ENCODE results near the gene TTC23. TPM values are rescaled to one million over a fixed set of nuclear protein-coding genes. Genes with fewer than 3 reads are reported as not detected.

TTC23 gene
- total RNA-seq, 1 donor from 2014 or later, result 12.1 TPM

DNA sequence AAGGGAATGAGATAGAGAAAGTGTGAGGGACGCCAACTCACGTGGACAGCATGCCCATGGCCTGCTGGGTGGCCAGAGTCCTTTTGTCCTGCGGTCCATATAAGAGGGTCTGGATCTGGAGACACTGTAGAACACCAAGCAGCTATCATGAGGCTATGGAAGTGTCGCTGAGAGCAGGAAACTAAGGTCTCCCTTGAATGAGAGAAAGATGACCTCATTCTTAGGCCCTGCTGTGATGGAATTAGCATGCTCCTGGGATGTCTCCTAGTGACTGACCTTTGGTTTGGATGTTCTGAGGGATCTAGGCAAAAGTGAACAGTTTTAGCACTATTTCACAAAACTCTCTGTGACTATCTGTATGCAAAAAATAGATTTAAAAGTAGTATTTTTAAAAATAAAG, 110.1 kb downstream of the TTC23 start:
- TF ChIP-seq, protein P1, sequence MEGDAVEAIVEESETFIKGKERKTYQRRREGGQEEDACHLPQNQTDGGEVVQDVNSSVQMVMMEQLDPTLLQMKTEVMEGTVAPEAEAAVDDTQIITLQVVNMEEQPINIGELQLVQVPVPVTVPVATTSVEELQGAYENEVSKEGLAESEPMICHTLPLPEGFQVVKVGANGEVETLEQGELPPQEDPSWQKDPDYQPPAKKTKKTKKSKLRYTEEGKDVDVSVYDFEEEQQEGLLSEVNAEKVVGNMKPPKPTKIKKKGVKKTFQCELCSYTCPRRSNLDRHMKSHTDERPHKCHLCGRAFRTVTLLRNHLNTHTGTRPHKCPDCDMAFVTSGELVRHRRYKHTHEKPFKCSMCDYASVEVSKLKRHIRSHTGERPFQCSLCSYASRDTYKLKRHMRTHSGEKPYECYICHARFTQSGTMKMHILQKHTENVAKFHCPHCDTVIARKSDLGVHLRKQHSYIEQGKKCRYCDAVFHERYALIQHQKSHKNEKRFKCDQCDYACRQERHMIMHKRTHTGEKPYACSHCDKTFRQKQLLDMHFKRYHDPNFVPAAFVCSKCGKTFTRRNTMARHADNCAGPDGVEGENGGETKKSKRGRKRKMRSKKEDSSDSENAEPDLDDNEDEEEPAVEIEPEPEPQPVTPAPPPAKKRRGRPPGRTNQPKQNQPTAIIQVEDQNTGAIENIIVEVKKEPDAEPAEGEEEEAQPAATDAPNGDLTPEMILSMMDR (conservative IDR thresholded peaks at IDR 0.05; ENCODE audit: low read depth, low read length), result no peak
- no peak overlapping the region for H3K4me3 ChIP-seq (ENCODE audit: low read depth, low read length)
- no peak for DNase-seq (ENCODE audit: low read depth)

DNA sequence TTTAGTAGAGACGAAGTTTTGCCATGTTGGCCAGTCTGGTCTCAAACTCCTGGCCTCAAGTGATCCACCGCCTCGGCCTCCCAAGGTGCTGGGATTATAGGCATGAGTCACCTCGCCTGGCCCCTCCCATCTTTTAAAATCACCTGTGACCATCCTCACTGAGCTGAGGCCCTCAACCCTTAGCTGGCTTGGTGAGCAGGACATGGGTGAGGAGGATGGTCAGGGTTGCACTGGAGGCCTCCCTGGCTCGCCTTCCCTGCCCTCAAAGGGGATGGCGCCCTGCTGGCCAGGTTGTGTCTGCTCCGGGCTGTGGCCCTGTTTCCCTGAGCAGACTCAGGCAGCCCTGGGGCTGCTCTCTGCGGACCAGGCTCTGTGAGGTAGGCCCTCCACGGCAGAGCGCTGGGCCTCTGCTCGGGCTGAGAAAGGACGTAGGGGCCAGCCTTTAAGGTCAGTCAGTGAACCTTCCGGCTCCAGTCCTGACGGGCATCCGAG, 110.8 kb downstream of the TTC23 start:
- no peak for DNase-seq (ENCODE audit: low read depth)
- TF ChIP-seq, protein P1 (conservative IDR thresholded peaks at IDR 0.05; ENCODE audit: low read depth, low read length), result no peak
- no peak overlapping the region for H3K4me3 ChIP-seq (ENCODE audit: low read depth, low read length)

DNA sequence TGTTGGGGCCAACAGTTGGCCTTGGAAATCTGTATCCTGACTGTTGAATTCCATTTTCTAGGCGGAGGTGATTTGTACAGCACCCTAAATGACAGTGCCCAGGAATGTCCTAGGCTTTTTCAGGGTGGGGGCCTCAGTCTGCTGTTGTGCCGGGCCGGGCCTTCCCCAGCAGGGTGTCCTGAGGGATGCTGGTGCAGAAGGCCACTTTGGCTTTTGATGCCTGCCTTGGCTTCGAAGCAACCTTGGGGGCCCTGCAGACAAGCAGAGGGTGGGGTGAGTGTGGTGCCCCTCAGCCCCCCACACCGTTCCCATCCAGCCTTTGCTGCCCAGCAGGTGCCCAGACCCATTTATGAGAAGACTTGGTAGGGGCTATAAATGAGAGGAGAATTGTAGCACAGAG, 111.5 kb downstream of the TTC23 start:
- no peak overlapping the region for H3K4me3 ChIP-seq (ENCODE audit: low read depth, low read length)
- TF ChIP-seq, protein P1 (conservative IDR thresholded peaks at IDR 0.05; ENCODE audit: low read depth, low read length), result no peak
- no peak for DNase-seq (ENCODE audit: low read depth)

DNA sequence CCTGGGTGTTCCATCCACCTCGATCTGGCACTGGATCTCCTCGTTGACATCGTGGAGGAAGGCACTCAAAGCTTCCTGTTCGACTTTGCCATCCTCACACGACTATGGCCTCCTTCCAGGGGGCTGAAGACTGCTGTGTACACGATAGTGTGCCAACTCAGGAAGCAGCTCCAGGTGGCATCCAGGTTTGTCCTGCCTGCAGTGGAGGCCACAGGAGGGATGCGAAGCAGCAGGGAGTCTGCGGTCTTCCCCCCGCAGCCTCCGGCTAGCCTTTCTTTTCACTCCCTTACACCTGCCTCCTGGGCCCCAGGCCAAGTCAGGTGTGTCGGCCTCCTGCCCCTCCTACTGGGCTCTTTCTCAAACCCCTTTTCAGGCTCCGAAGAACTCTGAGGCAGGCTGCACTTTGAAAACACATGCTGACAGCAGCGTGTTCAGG, 112.3 kb downstream of the TTC23 start:
- DNase-seq (ENCODE audit: low read depth), result no peak
- no peak overlapping the region for H3K4me3 ChIP-seq (ENCODE audit: low read depth, low read length)
- TF ChIP-seq, protein P1 (conservative IDR thresholded peaks at IDR 0.05; ENCODE audit: low read depth, low read length), result no peak

DNA sequence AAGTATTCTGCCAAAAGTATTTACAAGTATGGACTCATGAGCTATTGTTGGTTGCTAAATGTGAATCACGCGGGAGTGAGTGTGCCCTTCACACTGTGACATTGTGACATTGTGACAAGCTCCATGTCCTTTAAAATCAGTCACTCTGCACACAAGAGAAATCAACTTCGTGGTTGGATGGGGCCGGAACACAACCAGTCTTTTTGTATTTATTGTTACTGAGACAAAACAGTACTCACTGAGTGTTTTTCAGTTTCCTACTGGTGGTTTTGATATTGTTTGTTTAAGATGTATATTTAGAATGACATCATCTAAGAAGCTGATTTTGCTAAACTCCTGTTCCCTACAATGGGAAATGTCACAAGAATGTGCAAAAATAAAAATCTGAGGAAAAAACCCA, 114.2 kb downstream of the TTC23 start:
- no peak overlapping the region for H3K4me3 ChIP-seq (ENCODE audit: low read depth, low read length)
- TF ChIP-seq, protein P1 (conservative IDR thresholded peaks at IDR 0.05; ENCODE audit: low read depth, low read length), result no peak
- DNase-seq (ENCODE audit: low read depth), result no peak

DNA sequence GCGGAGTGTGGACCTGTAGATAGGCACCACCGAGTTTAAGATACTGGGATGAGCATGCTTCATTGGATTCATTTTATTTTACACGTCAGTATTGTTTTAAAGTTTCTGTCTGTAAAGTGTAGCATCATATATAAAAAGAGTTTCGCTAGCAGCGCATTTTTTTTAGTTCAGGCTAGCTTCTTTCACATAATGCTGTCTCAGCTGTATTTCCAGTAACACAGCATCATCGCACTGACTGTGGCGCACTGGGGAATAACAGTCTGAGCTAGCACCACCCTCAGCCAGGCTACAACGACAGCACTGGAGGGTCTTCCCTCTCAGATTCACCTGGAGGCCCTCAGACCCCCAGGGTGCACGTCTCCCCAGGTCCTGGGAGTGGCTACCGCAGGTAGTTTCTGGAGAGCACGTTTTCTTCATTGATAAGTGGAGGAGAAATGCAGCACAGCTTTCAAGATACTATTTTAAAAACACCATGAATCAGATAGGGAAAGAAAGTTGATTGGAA, 115.0 kb downstream of the TTC23 start:
- TF ChIP-seq, protein P1 (conservative IDR thresholded peaks at IDR 0.05; ENCODE audit: low read depth, low read length), result no peak
- H3K4me3 ChIP-seq (ENCODE audit: low read depth, low read length), result no peak overlapping the region
- no peak for DNase-seq (ENCODE audit: low read depth)

DNA sequence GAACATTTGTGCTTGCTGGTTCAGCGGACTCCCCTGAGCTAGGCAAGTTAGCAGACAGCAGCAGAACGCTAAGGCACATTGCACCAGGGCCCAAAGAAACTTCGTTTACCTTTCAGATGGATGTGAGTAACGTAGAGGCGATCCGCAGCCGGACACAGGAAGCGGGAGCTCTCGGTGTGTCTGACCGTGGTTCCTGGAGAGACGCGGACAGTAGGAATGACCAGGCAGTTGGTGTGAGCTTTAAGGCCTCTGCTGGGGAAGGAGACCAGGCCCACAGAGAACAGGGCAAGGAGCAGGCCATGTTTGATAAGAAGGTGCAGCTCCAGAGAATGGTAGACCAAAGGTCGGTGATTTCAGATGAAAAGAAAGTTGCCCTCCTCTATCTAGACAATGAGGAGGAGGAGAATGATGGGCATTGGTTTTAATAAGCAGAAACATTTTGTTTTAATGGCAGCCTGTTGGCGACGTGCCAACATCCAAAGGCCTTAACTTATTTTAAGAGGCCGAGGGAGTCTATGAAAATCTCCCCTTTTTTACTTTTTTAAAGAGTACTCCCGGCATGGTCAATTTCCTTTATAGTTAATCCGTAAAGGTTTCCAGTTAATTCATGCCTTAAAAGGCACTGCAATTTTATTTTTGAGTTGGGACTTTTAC, 116.6 kb downstream of the TTC23 start:
- no peak overlapping the region for H3K4me3 ChIP-seq (ENCODE audit: low read depth, low read length)
- no peak for DNase-seq (ENCODE audit: low read depth)
- TF ChIP-seq, protein P1 (conservative IDR thresholded peaks at IDR 0.05; ENCODE audit: low read depth, low read length), result no peak
